ENCODE data around the gene LRRTM4. TPM values are rescaled to one million over a fixed set of nuclear protein-coding genes. Genes with fewer than 3 reads are reported as not detected.
"Not testable (repeated sequence)": the region's sequence is repeated elsewhere in the genome, so short reads cannot be mapped to it uniquely, and the experiment has no call there.

Gene LRRTM4
- total RNA-seq, 1 donor from 2014 or later: 18.6 TPM

GRCh38 chr2:77054938-77055337 is 467.2 kb downstream of the LRRTM4 start:
- TF ChIP-seq CTCF (IDR thresholded peaks at IDR 0.05; ENCODE audit: partially characterized antibody, unreplicated experiment): no peak
- Mint-ChIP-seq H3K36me3 (ENCODE audit: unreplicated experiment) (no peaks in the 10 kb centered on the region), H3K27me3 (ENCODE audit: unreplicated experiment) (no peaks in the 10 kb centered on the region), H3K4me1 (ENCODE audit: low read depth, unreplicated experiment) (peaks cover 3% of the 10 kb centered on the region), H3K9me3 (ENCODE audit: unreplicated experiment) (no peaks in the 10 kb centered on the region), H3K27ac (ENCODE audit: unreplicated experiment) (no peak overlapping the region), H3K4me3 (ENCODE audit: unreplicated experiment) (no peak overlapping the region)
- DNase-seq: no peak

- Mint-ChIP-seq H3K9me3 (ENCODE audit: unreplicated experiment) (no peaks in the 10 kb centered on the region), H3K4me1 (ENCODE audit: low read depth, unreplicated experiment) (no peaks in the 10 kb centered on the region), H3K4me3 (ENCODE audit: unreplicated experiment) (no peak overlapping the region), H3K36me3 (ENCODE audit: unreplicated experiment) (no peaks in the 10 kb centered on the region), H3K27ac (ENCODE audit: unreplicated experiment) (no peak overlapping the region), H3K27me3 (ENCODE audit: unreplicated experiment) (no peaks in the 10 kb centered on the region)
- no peak for TF ChIP-seq CTCF (IDR thresholded peaks at IDR 0.05; ENCODE audit: partially characterized antibody, unreplicated experiment)
- no peak for DNase-seq
Measured at GRCh38 chr2:77046339-77046738, 475.8 kb downstream of the LRRTM4 start.

GRCh38 chr2:77045456-77045855 is 476.7 kb downstream of the LRRTM4 start:
- not testable (repeated sequence) for DNase-seq; H3K27me3 Mint-ChIP-seq (ENCODE audit: unreplicated experiment); H3K4me3 Mint-ChIP-seq (ENCODE audit: unreplicated experiment); H3K27ac Mint-ChIP-seq (ENCODE audit: unreplicated experiment); H3K9me3 Mint-ChIP-seq (ENCODE audit: unreplicated experiment); H3K4me1 Mint-ChIP-seq (ENCODE audit: low read depth, unreplicated experiment); H3K36me3 Mint-ChIP-seq (ENCODE audit: unreplicated experiment)

GRCh38 chr2:77034445-77034844 is 487.7 kb downstream of the LRRTM4 start:
- Mint-ChIP-seq H3K9me3 (ENCODE audit: unreplicated experiment) (no peaks in the 10 kb centered on the region), H3K4me1 (ENCODE audit: low read depth, unreplicated experiment) (peaks cover 2% of the 10 kb centered on the region)
- TF ChIP-seq CTCF (IDR thresholded peaks at IDR 0.05; ENCODE audit: partially characterized antibody, unreplicated experiment): no peak

GRCh38 chr2:77029237-77029636 is 492.9 kb downstream of the LRRTM4 start:
- H3K36me3 Mint-ChIP-seq (ENCODE audit: unreplicated experiment); H3K27me3 Mint-ChIP-seq (ENCODE audit: unreplicated experiment); H3K4me3 Mint-ChIP-seq (ENCODE audit: unreplicated experiment); H3K9me3 Mint-ChIP-seq (ENCODE audit: unreplicated experiment); H3K27ac Mint-ChIP-seq (ENCODE audit: unreplicated experiment); H3K4me1 Mint-ChIP-seq (ENCODE audit: low read depth, unreplicated experiment); DNase-seq: not testable (repeated sequence)

More at GRCh38 chr2:77034445-77034844, 487.7 kb downstream of the LRRTM4 start:
- Mint-ChIP-seq H3K36me3 (ENCODE audit: unreplicated experiment) (no peaks in the 10 kb centered on the region), H3K27me3 (ENCODE audit: unreplicated experiment) (no peaks in the 10 kb centered on the region), H3K27ac (ENCODE audit: unreplicated experiment) (no peak overlapping the region), H3K4me3 (ENCODE audit: unreplicated experiment) (no peak overlapping the region)
- no peak for DNase-seq

- Mint-ChIP-seq H3K9me3 (ENCODE audit: unreplicated experiment) (no peaks in the 10 kb centered on the region), H3K36me3 (ENCODE audit: unreplicated experiment) (peaks cover 8% of the 10 kb centered on the region), H3K4me3 (ENCODE audit: unreplicated experiment) (no peak overlapping the region), H3K4me1 (ENCODE audit: low read depth, unreplicated experiment) (peaks cover 2% of the 10 kb centered on the region), H3K27ac (ENCODE audit: unreplicated experiment) (no peak overlapping the region), H3K27me3 (ENCODE audit: unreplicated experiment) (no peaks in the 10 kb centered on the region)
- no peak for DNase-seq
- no peak for TF ChIP-seq CTCF (IDR thresholded peaks at IDR 0.05; ENCODE audit: partially characterized antibody, unreplicated experiment)
Measured at GRCh38 chr2:77028032-77028600, 494.1 kb downstream of the LRRTM4 start.

Measured in glutamatergic neuron (in vitro differentiated cells).